HEK293 (cell line): Measurements from ENCODE around the gene EBLN1.

Source experiments
- BCL11A ChIP-seq: fragments of 450-650 bp; formaldehyde crosslinking; IDR thresholded peaks from 2 replicates; pipeline ENCODE4 v1.5.1; 2016; ENCODE audit warnings: low read depth, missing biosample characterization, missing genetic modification characterization
- CTCF ChIP-seq: fragments of 450-650 bp; formaldehyde crosslinking; IDR thresholded peaks from 2 replicates; pipeline ENCODE4 v1.5.1; 2016; ENCODE audit warnings: missing biosample characterization, missing genetic modification characterization
- GLI4 ChIP-seq: fragments of 450-650 bp; formaldehyde crosslinking; IDR thresholded peaks from 2 replicates; pipeline ENCODE4 v1.5.1; 2016; ENCODE audit warnings: missing biosample characterization, missing genetic modification characterization
- HIC1 ChIP-seq: fragments of 450-650 bp; formaldehyde crosslinking; IDR thresholded peaks from 2 replicates; pipeline ENCODE4 v1.5.1; 2016; ENCODE audit warnings: missing biosample characterization, missing genetic modification characterization
- KLF7 ChIP-seq: fragments of 450-650 bp; formaldehyde crosslinking; IDR thresholded peaks from 2 replicates; pipeline ENCODE4 v1.5.1; 2016; ENCODE audit warnings: missing biosample characterization, missing genetic modification characterization, borderline replicate concordance
- SCRT2 ChIP-seq: fragments of 450-650 bp; formaldehyde crosslinking; IDR thresholded peaks from 2 replicates; pipeline ENCODE4 v1.5.1; 2016; ENCODE audit warnings: missing biosample characterization, missing genetic modification characterization
- SP7 ChIP-seq: fragments of 450-650 bp; formaldehyde crosslinking; IDR thresholded peaks from 2 replicates; pipeline ENCODE4 v1.5.1; 2016; ENCODE audit warnings: missing biosample characterization, missing genetic modification characterization
- YY2 ChIP-seq: fragments of 450-650 bp; formaldehyde crosslinking; IDR thresholded peaks from 2 replicates; pipeline ENCODE4 v1.5.1; 2016; ENCODE audit warnings: missing biosample characterization, missing genetic modification characterization
- ZFP69B ChIP-seq: fragments of 450-650 bp; formaldehyde crosslinking; IDR thresholded peaks from 2 replicates; pipeline ENCODE4 v1.5.1; 2016; ENCODE audit warnings: missing biosample characterization, missing genetic modification characterization
- ZNF132 ChIP-seq: fragments of 450-650 bp; formaldehyde crosslinking; IDR thresholded peaks from 2 replicates; pipeline ENCODE4 v1.5.1; 2017; ENCODE audit warnings: missing biosample characterization, missing genetic modification characterization, borderline replicate concordance
- ZNF140 ChIP-seq: fragments of 450-650 bp; formaldehyde crosslinking; IDR thresholded peaks from 2 replicates; pipeline ENCODE4 v1.5.1; 2016; ENCODE audit warnings: missing biosample characterization, missing genetic modification characterization
- ZNF157 ChIP-seq: fragments of 450-650 bp; formaldehyde crosslinking; IDR thresholded peaks from 2 replicates; pipeline ENCODE4 v1.5.1; 2016; ENCODE audit warnings: missing biosample characterization, missing genetic modification characterization
- ZNF18 ChIP-seq: fragments of 450-650 bp; formaldehyde crosslinking; IDR thresholded peaks from 2 replicates; pipeline ENCODE4 v1.5.1; 2016; ENCODE audit warnings: missing biosample characterization, missing genetic modification characterization
- ZNF214 ChIP-seq: fragments of 450-650 bp; formaldehyde crosslinking; IDR thresholded peaks from 2 replicates; pipeline ENCODE4 v1.5.1; 2017; ENCODE audit warnings: missing biosample characterization, mild to moderate bottlenecking, missing genetic modification characterization, borderline replicate concordance
- ZNF24 ChIP-seq: fragments of 450-650 bp; formaldehyde crosslinking; IDR thresholded peaks from 2 replicates; pipeline ENCODE4 v1.5.1; 2016; ENCODE audit warnings: missing biosample characterization, missing genetic modification characterization
- ZNF274 ChIP-seq, 2 experiments: fragments of 200-500 bp in 1 of 2; fragments of 450-650 bp in 1 of 2; sonication (Bioruptor generic) in 1 of 2; formaldehyde crosslinking in 1 of 2; IDR thresholded peaks; 2 replicates each; pipeline versions ENCODE4 v1.5.1 to v1.6.1; 2014 to 2016; ENCODE audit warnings: borderline replicate concordance in 1 of 2, inconsistent platforms in 1 of 2, low read length in 1 of 2, missing biosample characterization in 1 of 2, missing genetic modification characterization in 1 of 2
- ZNF292 ChIP-seq: fragments of 450-650 bp; formaldehyde crosslinking; IDR thresholded peaks from 2 replicates; pipeline ENCODE4 v1.5.1; 2016; ENCODE audit warnings: low read depth, missing biosample characterization, missing genetic modification characterization, borderline replicate concordance
- ZNF324 ChIP-seq: fragments of 450-650 bp; formaldehyde crosslinking; IDR thresholded peaks from 2 replicates; pipeline ENCODE4 v1.5.1; 2016; ENCODE audit warnings: missing biosample characterization, missing genetic modification characterization
- ZNF362 ChIP-seq: fragments of 450-650 bp; formaldehyde crosslinking; IDR thresholded peaks from 2 replicates; pipeline ENCODE4 v1.5.1; 2016; ENCODE audit warnings: missing biosample characterization, missing genetic modification characterization
- ZNF423 ChIP-seq: fragments of 450-650 bp; formaldehyde crosslinking; IDR thresholded peaks from 2 replicates; pipeline ENCODE4 v1.5.1; 2016; ENCODE audit warnings: missing biosample characterization, missing genetic modification characterization
- ZNF548 ChIP-seq: fragments of 450-650 bp; formaldehyde crosslinking; IDR thresholded peaks from 2 replicates; pipeline ENCODE4 v1.5.1; 2016; ENCODE audit warnings: missing biosample characterization, missing genetic modification characterization
- ZNF549 ChIP-seq: fragments of 450-650 bp; IDR thresholded peaks from 2 replicates; pipeline ENCODE4 v1.5.1; 2018; ENCODE audit warnings: missing biosample characterization, missing genetic modification characterization, mild to moderate bottlenecking, inconsistent platforms, moderate library complexity
- ZNF555 ChIP-seq: fragments of 450-650 bp; formaldehyde crosslinking; conservative IDR thresholded peaks from 2 replicates; pipeline ENCODE4 v1.5.1; 2017; ENCODE audit warnings: missing biosample characterization, mild to moderate bottlenecking, missing genetic modification characterization, inconsistent platforms
- ZNF596 ChIP-seq: fragments of 450-650 bp; IDR thresholded peaks from 2 replicates; pipeline ENCODE4 v1.5.0; 2018; ENCODE audit warnings: missing biosample characterization, mild to moderate bottlenecking, missing genetic modification characterization, moderate library complexity
- ZNF621 ChIP-seq: fragments of 450-650 bp; formaldehyde crosslinking; IDR thresholded peaks from 2 replicates; pipeline ENCODE4 v1.5.1; 2017; ENCODE audit warnings: missing biosample characterization, missing genetic modification characterization
- ZNF623 ChIP-seq: fragments of 450-650 bp; formaldehyde crosslinking; IDR thresholded peaks from 2 replicates; pipeline ENCODE4 v1.5.1; 2016; ENCODE audit warnings: missing biosample characterization, missing genetic modification characterization
- ZNF654 ChIP-seq: fragments of 450-650 bp; formaldehyde crosslinking; IDR thresholded peaks from 2 replicates; pipeline ENCODE4 v1.5.1; 2016; ENCODE audit warnings: low read depth, missing biosample characterization, missing genetic modification characterization
- ZNF777 ChIP-seq: fragments of 450-650 bp; formaldehyde crosslinking; IDR thresholded peaks from 2 replicates; pipeline ENCODE4 v1.5.1; 2017; ENCODE audit warnings: missing biosample characterization, missing genetic modification characterization, borderline replicate concordance
- ZNF791 ChIP-seq: fragments of 450-650 bp; formaldehyde crosslinking; IDR thresholded peaks from 2 replicates; pipeline ENCODE4 v1.5.1; 2016; ENCODE audit warnings: missing biosample characterization, missing genetic modification characterization
- ZNF830 ChIP-seq: fragments of 450-650 bp; IDR thresholded peaks from 2 replicates; pipeline ENCODE4 v1.5.0; 2018; ENCODE audit warnings: missing biosample characterization, missing genetic modification characterization, low read depth, mild to moderate bottlenecking, moderate library complexity
- ZSCAN4 ChIP-seq: fragments of 450-650 bp; formaldehyde crosslinking; IDR thresholded peaks from 2 replicates; pipeline ENCODE4 v1.5.1; 2017; ENCODE audit warnings: missing biosample characterization, missing genetic modification characterization
- ZSCAN5A ChIP-seq: fragments of 450-650 bp; formaldehyde crosslinking; IDR thresholded peaks from 2 replicates; pipeline ENCODE4 v1.5.1; 2016; ENCODE audit warnings: missing biosample characterization, missing genetic modification characterization

Gene EBLN1

GRCh38 chr10:22251751-22252223, 34.0 kb upstream of the EBLN1 start (continued):
- TF ChIP-seq ZNF214 (tag by site-specific recombination) (no peak), ZNF549 (tag by site-specific recombination) (no peak), ZNF362 (no peak), ZNF596 (no peak), CTCF (tag by site-specific recombination) (no peak), ZNF830 (tag by site-specific recombination) (no peak), GLI4 (tag by site-specific recombination) (no peak), ZNF623 (tag by site-specific recombination) (no peak), ZSCAN5A (tag by site-specific recombination) (no peak), ZNF24 (tag by site-specific recombination) (no peak), ZNF555 (tag by site-specific recombination) (no peak), ZNF324 (tag by site-specific recombination) (no peak), KLF7 (tag by site-specific recombination) (no peak), ZSCAN4 (no peak; the same call in 1 of the 2 replicates), ZNF423 (tag by site-specific recombination) (no peak), SCRT2 (tag by site-specific recombination) (no peak), ZNF654 (tag by site-specific recombination) (no peak), ZNF621 (tag by site-specific recombination) (no peak), SP7 (tag by site-specific recombination) (peak; percentile 64; the same call in 1 of the 2 replicates), ZNF548 (tag by site-specific recombination) (no peak), ZFP69B (no peak), ZNF274 (IDR thresholded peaks at IDR 0.05; ENCODE audit: low read length) (no peak), ZNF274 (tag by site-specific recombination; IDR thresholded peaks at IDR 0.05; ENCODE audit: borderline replicate concordance) (no peak), ZNF132 (tag by site-specific recombination) (no peak), BCL11A (tag by site-specific recombination) (no peak), HIC1 (tag by site-specific recombination) (no peak), ZNF140 (tag by site-specific recombination) (no peak), ZNF18 (tag by site-specific recombination) (no peak), ZNF292 (no peak), ZNF791 (tag by site-specific recombination) (no peak), ZNF777 (tag by site-specific recombination) (no peak), ZNF157 (tag by site-specific recombination) (no peak), YY2 (tag by site-specific recombination) (peak; percentile 64; the same call in 1 of the 2 replicates)
